Neural progenitor cell (in vitro differentiated cells): Measurements from ENCODE around the gene DNAJC1. TPM values are rescaled to one million over a fixed set of nuclear protein-coding genes. Genes with fewer than 3 reads are reported as not detected.
A peak's percentile ranks its signal among the peaks of the same experiment; 100 is the strongest.

Experiments used
- DNase-seq: peaks from one replicate; pipeline ENCODE4 v3.0.0-alpha.2; 2016; ENCODE audit warnings: low spot score
- H2AFZ ChIP-seq: fragments of 200-600 bp; sonication (generic); replicated peaks from 2 replicates; pipeline ENCODE4 v1.6.1; 2016; ENCODE audit warnings: antibody characterized with exemption
- H3F3A ChIP-seq: fragments of 200-600 bp; sonication (generic); 2 replicates; pipeline ENCODE4 v1.6.1; 2016; ENCODE audit warnings: antibody characterized with exemption, low read depth
- H3K27ac ChIP-seq: fragments of 200-600 bp; sonication (generic); 2 replicates; pipeline ENCODE4 v1.5.1; 2016; ENCODE audit warnings: mild to moderate bottlenecking
- H3K27me3 ChIP-seq: fragments of 200-600 bp; sonication (generic); 2 replicates; pipeline ENCODE4 v1.6.1; 2016; ENCODE audit warnings: mild to moderate bottlenecking, moderate library complexity
- H3K36me3 ChIP-seq: fragments of 200-600 bp; sonication (generic); 2 replicates; pipeline ENCODE4 v1.5.1; 2016
- H3K4me1 ChIP-seq: fragments of 200-600 bp; sonication (generic); 2 replicates; pipeline ENCODE4 v1.6.1; 2016; ENCODE audit warnings: mixed run types
- H3K4me2 ChIP-seq: fragments of 200-600 bp; sonication (generic); 2 replicates; pipeline ENCODE4 v1.6.1; 2016
- H3K4me3 ChIP-seq: fragments of 200-600 bp; sonication (generic); 2 replicates; pipeline ENCODE4 v1.5.1; 2016
- H3K79me2 ChIP-seq: fragments of 200-600 bp; sonication (generic); 2 replicates; pipeline ENCODE4 v1.6.1; 2016; ENCODE audit warnings: low read depth
- H3K9ac ChIP-seq: fragments of 200-600 bp; sonication (generic); 2 replicates; pipeline ENCODE4 v1.6.1; 2016
- H3K9me3 ChIP-seq: fragments of 200-600 bp; sonication (generic); 2 replicates; pipeline ENCODE4 v1.5.1; 2016; ENCODE audit warnings: low read depth
- H4K20me1 ChIP-seq: fragments of 200-600 bp; sonication (generic); 2 replicates; pipeline ENCODE4 v1.6.1; 2016; ENCODE audit warnings: low read depth
- H3K27ac Mint-ChIP-seq: 3 replicates; pipeline ENCODE4 v1.8.0; 2021; ENCODE audit warnings: mixed read lengths
- H3K27me3 Mint-ChIP-seq: 2 replicates; pipeline ENCODE4 v1.8.0; 2022; ENCODE audit warnings: low read depth, mild to moderate bottlenecking, inconsistent platforms, moderate library complexity, mixed read lengths; ENCODE audit not compliant: insufficient read depth
- H3K36me3 Mint-ChIP-seq: 3 replicates; pipeline ENCODE4 v1.8.0; 2021; ENCODE audit warnings: mixed read lengths
- H3K4me1 Mint-ChIP-seq: 3 replicates; pipeline ENCODE4 v1.8.0; 2021; ENCODE audit warnings: mixed read lengths
- H3K4me3 Mint-ChIP-seq: 3 replicates; pipeline ENCODE4 v1.8.0; 2021; ENCODE audit warnings: mild to moderate bottlenecking, moderate library complexity, mixed read lengths
- H3K9me3 Mint-ChIP-seq: 3 replicates; pipeline ENCODE4 v1.8.0; 2020; ENCODE audit warnings: mixed read lengths
- EZH2 ChIP-seq: fragments of 200-600 bp; sonication (generic); IDR thresholded peaks from 2 replicates; pipeline ENCODE4 v1.6.1; 2017; ENCODE audit warnings: antibody characterized with exemption, mild to moderate bottlenecking, moderate library complexity
- EZH2phosphoT487 ChIP-seq: fragments of 200-600 bp; sonication (generic); IDR thresholded peaks from 2 replicates; pipeline ENCODE4 v1.6.1; 2017; ENCODE audit warnings: antibody characterized with exemption
- total RNA-seq: library from RNA; depleted of rRNA; stranded (reverse); fragments of >200 nt; gene quantifications from 2 replicates; pipeline ENCODE4 v1.2.3, GENCODE V29; 2015; ENCODE audit warnings: low replicate concordance
- TF ChIP-seq, protein P1 (sequence below): fragments of 200-600 bp; sonication (generic); IDR thresholded peaks from 2 replicates; pipeline ENCODE4 v1.5.1; 2017; ENCODE audit warnings: antibody characterized with exemption, mild to moderate bottlenecking

DNAJC1 gene
- total RNA-seq, 1 donor from 2014 or later = 55.3 TPM

DNA sequence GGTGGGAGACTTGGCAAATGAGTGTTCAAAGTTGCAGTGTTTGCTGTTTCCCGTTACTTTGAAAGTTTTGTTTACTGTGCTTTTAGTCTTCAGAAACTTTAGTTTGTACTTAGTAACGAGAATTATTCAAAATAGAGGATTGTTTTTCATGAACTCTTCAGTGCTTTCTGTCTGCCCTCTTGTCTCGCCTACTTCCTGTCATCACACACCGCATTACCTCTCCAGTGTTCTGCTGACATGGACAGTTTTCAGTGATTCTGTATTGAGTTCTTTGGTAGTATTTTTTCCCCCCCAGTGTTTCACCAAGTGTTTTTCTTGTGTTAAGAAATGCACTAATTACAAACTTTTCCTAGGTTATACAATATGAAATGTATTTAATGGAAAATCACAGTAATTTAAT is 262.5 kb downstream of the DNAJC1 start:
- peaks cover 36% of the 10 kb centered on the region for H3K4me1 Mint-ChIP-seq

DNA sequence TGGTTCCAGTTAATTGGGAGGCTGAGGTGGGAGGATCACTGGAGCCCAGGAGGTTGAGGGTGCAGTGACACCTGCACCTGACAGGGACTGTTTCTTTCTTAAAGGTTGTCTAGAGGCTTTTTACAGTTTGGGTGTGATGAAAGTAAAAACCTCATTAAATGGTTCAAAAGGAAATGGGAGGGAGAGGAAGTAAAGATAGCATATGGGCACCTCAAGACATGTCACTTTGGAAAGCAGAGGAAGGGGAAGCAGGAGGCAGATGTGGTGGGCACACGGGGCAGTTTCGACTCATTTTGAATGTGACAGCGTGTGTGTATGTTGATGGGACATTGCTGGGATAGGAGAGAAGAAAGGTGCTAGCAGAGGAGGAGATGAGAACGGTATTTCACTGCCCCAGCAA is 266.4 kb downstream of the DNAJC1 start:
- no peak overlapping the region for H3K4me3 Mint-ChIP-seq
- no peaks in the 10 kb centered on the region for H3K9me3 ChIP-seq
- peaks cover 53% of the 10 kb centered on the region for H3K36me3 Mint-ChIP-seq
- H3F3A ChIP-seq = peaks cover 24% of the 10 kb centered on the region
- no peak overlapping the region for H3K27ac ChIP-seq
- peaks cover 20% of the 10 kb centered on the region for H3K4me1 ChIP-seq
- H3K27me3 ChIP-seq = no peaks in the 10 kb centered on the region
- H3K27me3 Mint-ChIP-seq = peaks cover 3% of the 10 kb centered on the region
- no peak overlapping the region for H3K27ac Mint-ChIP-seq
- peaks cover 35% of the 10 kb centered on the region for H4K20me1 ChIP-seq
- peaks cover 45% of the 10 kb centered on the region for H3K4me1 Mint-ChIP-seq
- H3K9ac ChIP-seq = no peak overlapping the region
- no peak overlapping the region for H3K4me2 ChIP-seq
- H3K79me2 ChIP-seq = peaks cover 45% of the 10 kb centered on the region
- H3K36me3 ChIP-seq = peaks cover 32% of the 10 kb centered on the region
- no peaks in the 10 kb centered on the region for H3K9me3 Mint-ChIP-seq
- TF ChIP-seq EZH2phosphoT487 (no peak), EZH2 (no peak)
- TF ChIP-seq, protein P1, sequence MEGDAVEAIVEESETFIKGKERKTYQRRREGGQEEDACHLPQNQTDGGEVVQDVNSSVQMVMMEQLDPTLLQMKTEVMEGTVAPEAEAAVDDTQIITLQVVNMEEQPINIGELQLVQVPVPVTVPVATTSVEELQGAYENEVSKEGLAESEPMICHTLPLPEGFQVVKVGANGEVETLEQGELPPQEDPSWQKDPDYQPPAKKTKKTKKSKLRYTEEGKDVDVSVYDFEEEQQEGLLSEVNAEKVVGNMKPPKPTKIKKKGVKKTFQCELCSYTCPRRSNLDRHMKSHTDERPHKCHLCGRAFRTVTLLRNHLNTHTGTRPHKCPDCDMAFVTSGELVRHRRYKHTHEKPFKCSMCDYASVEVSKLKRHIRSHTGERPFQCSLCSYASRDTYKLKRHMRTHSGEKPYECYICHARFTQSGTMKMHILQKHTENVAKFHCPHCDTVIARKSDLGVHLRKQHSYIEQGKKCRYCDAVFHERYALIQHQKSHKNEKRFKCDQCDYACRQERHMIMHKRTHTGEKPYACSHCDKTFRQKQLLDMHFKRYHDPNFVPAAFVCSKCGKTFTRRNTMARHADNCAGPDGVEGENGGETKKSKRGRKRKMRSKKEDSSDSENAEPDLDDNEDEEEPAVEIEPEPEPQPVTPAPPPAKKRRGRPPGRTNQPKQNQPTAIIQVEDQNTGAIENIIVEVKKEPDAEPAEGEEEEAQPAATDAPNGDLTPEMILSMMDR = no peak
- no peak for DNase-seq
- H2AFZ ChIP-seq = no peak overlapping the region
- no peak overlapping the region for H3K4me3 ChIP-seq

More for the DNA sequence above, 262.5 kb downstream of the DNAJC1 start:
- TF ChIP-seq EZH2 (no peak), EZH2phosphoT487 (no peak)
- TF ChIP-seq, protein P1 = no peak
- no peak overlapping the region for H3K9ac ChIP-seq
- H3K4me3 ChIP-seq = no peak overlapping the region
- no peak overlapping the region for H3K4me3 Mint-ChIP-seq
- H3K27ac ChIP-seq = no peak overlapping the region
- H4K20me1 ChIP-seq = peaks cover 1% of the 10 kb centered on the region
- H3F3A ChIP-seq = peaks cover 14% of the 10 kb centered on the region
- H3K27me3 ChIP-seq = no peaks in the 10 kb centered on the region
- H3K9me3 ChIP-seq = no peaks in the 10 kb centered on the region
- no peak overlapping the region for H3K27ac Mint-ChIP-seq
- H3K27me3 Mint-ChIP-seq = peaks cover 5% of the 10 kb centered on the region
- no peak overlapping the region for H3K4me2 ChIP-seq
- peaks cover 63% of the 10 kb centered on the region for H3K36me3 Mint-ChIP-seq
- no peaks in the 10 kb centered on the region for H3K4me1 ChIP-seq
- no peak overlapping the region for H2AFZ ChIP-seq
- H3K36me3 ChIP-seq = peaks cover 11% of the 10 kb centered on the region
- DNase-seq = no peak
- H3K9me3 Mint-ChIP-seq = no peaks in the 10 kb centered on the region
- H3K79me2 ChIP-seq = peaks cover 8% of the 10 kb centered on the region

DNA sequence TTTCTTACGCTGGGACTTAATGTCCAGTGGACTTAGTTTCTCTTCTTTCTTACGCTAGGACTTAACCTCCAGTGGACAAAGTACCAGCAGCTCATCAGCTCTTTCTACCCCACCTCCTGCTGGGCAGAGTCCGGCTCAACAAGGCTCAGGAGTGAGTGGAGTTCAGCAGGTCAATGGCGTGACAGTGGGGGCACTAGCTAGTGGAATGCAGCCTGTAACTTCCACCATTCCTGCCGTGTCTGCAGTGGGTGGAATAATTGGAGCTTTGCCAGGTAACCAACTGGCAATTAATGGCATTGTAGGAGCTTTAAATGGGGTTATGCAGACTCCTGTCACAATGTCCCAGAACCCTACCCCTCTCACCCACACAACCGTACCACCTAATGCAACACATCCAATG is 269.8 kb downstream of the DNAJC1 start:
- Mint-ChIP-seq H3K36me3 (peaks cover 30% of the 10 kb centered on the region), H3K27ac (no peak overlapping the region), H3K4me3 (peak overlapping the region; percentile 60), H3K9me3 (no peaks in the 10 kb centered on the region), H3K27me3 (peaks cover 3% of the 10 kb centered on the region), H3K4me1 (peaks cover 57% of the 10 kb centered on the region)
- peaks cover 50% of the 10 kb centered on the region for H3F3A ChIP-seq
- no peak overlapping the region for H3K4me3 ChIP-seq
- H2AFZ ChIP-seq = no peak overlapping the region
- DNase-seq = peak; percentile 70
- peaks cover 57% of the 10 kb centered on the region for H4K20me1 ChIP-seq
- peaks cover 43% of the 10 kb centered on the region for H3K4me1 ChIP-seq
- no peaks in the 10 kb centered on the region for H3K27me3 ChIP-seq
- H3K9me3 ChIP-seq = no peaks in the 10 kb centered on the region
- peaks cover 25% of the 10 kb centered on the region for H3K36me3 ChIP-seq
- no peak overlapping the region for H3K9ac ChIP-seq
- H3K27ac ChIP-seq = no peak overlapping the region
- H3K79me2 ChIP-seq = peaks cover 71% of the 10 kb centered on the region
- TF ChIP-seq EZH2phosphoT487 = no peak
- TF ChIP-seq EZH2 = no peak
- TF ChIP-seq, protein P1 = no peak
- peak overlapping the region; percentile 43 for H3K4me2 ChIP-seq
